ENCODE measurements around the gene TBC1D1.

TBC1D1 gene

GRCh38 chr4:37989398-37990260 is 98.7 kb downstream of the TBC1D1 start:
- no peak overlapping the region for H4K91ac ChIP-seq (ENCODE audit: low read depth, low read length, poor library complexity)
- no peak overlapping the region for H3K4ac ChIP-seq (ENCODE audit: low read length)
- peaks cover 5% of the 10 kb centered on the region for H3K79me1 ChIP-seq (ENCODE audit: low read depth, low read length)
- no peak overlapping the region for H2AK5ac ChIP-seq (ENCODE audit: low read depth, low read length)
- H3K27ac ChIP-seq (replicated peaks; ENCODE audit: low read length), result no peak overlapping the region
- no peaks in the 10 kb centered on the region for H3K36me3 ChIP-seq (replicated peaks in 1 of 2; ENCODE audit: control insufficient read depth in 2 of 2, insufficient read depth in 2 of 2, low read length in 2 of 2)
- no peaks in the 10 kb centered on the region for H3K27me3 ChIP-seq (ENCODE audit: control insufficient read depth in 3 of 3, insufficient read depth in 3 of 3, low read depth in 1 of 3, low read length in 3 of 3)
- no peak overlapping the region for H2BK120ac ChIP-seq (ENCODE audit: low read depth, low read length)
- H2BK12ac ChIP-seq (ENCODE audit: low read length), result no peak overlapping the region
- H4K8ac ChIP-seq (ENCODE audit: low read depth, low read length), result no peak overlapping the region
- no peak overlapping the region for H3K4me3 ChIP-seq (ENCODE audit: low read length in 2 of 2)
- H3K9me3 ChIP-seq (replicated peaks in 1 of 2; ENCODE audit: control insufficient read depth in 2 of 2, insufficient read depth in 1 of 2, low read depth in 1 of 2, low read length in 2 of 2), result no peaks in the 10 kb centered on the region
- H3K4me2 ChIP-seq (ENCODE audit: insufficient read depth, low read length, poor library complexity, severe bottlenecking), result no peak overlapping the region
- no peak overlapping the region for H2BK15ac ChIP-seq (ENCODE audit: low read length)
- H3K23ac ChIP-seq (ENCODE audit: low read depth, low read length, poor library complexity), result no peak overlapping the region
- no peak overlapping the region for H3K18ac ChIP-seq (ENCODE audit: low read length)
- no peak for DNase-seq (ENCODE audit: low spot score)
- no CpG with 5 or more reads among the region's 8 CpGs for WGBS, 2 donors (ENCODE audit: extremely low coverage in 2 of 2, insufficient read length in 2 of 2, insufficient replicate concordance in 1 of 2)
- H3K14ac ChIP-seq (ENCODE audit: low read length), result no peak overlapping the region
- H3K9ac ChIP-seq (ENCODE audit: low read depth, low read length, poor library complexity), result no peak overlapping the region
- no peak overlapping the region for H2AFZ ChIP-seq (ENCODE audit: low read length)
- H2BK5ac ChIP-seq (ENCODE audit: low read length), result no peak overlapping the region
- peaks cover 5 to 12% of the 10 kb centered on the region in 2 donors for H3K4me1 ChIP-seq (ENCODE audit: control insufficient read depth in 2 of 2, insufficient read depth in 1 of 2, low read depth in 1 of 2, low read length in 2 of 2)

- no peak overlapping the region for H3K4ac ChIP-seq (ENCODE audit: low read length)
- H2BK12ac ChIP-seq (ENCODE audit: low read length), result no peak overlapping the region
- peaks cover 5 to 22% of the 10 kb centered on the region in 2 donors for H3K4me1 ChIP-seq (ENCODE audit: control insufficient read depth in 2 of 2, insufficient read depth in 1 of 2, low read depth in 1 of 2, low read length in 2 of 2)
- no peak overlapping the region for H2BK15ac ChIP-seq (ENCODE audit: low read length)
- H2AK5ac ChIP-seq (ENCODE audit: low read depth, low read length), result no peak overlapping the region
- no peak overlapping the region for H3K4me3 ChIP-seq (ENCODE audit: low read length in 2 of 2)
- no peak for DNase-seq (ENCODE audit: low spot score)
- H4K8ac ChIP-seq (ENCODE audit: low read depth, low read length), result no peak overlapping the region
- H3K9me3 ChIP-seq (replicated peaks in 1 of 2; ENCODE audit: control insufficient read depth in 2 of 2, insufficient read depth in 1 of 2, low read depth in 1 of 2, low read length in 2 of 2), result no peaks in the 10 kb centered on the region
- no peaks in the 10 kb centered on the region for H3K27me3 ChIP-seq (ENCODE audit: control insufficient read depth in 3 of 3, insufficient read depth in 3 of 3, low read depth in 1 of 3, low read length in 3 of 3)
- H3K36me3 ChIP-seq (replicated peaks in 1 of 2; ENCODE audit: control insufficient read depth in 2 of 2, insufficient read depth in 2 of 2, low read length in 2 of 2), result no peaks in the 10 kb centered on the region
- no peak overlapping the region for H3K4me2 ChIP-seq (ENCODE audit: insufficient read depth, low read length, poor library complexity, severe bottlenecking)
- H3K27ac ChIP-seq (replicated peaks; ENCODE audit: low read length), result no peak overlapping the region
- H4K91ac ChIP-seq (ENCODE audit: low read depth, low read length, poor library complexity), result no peak overlapping the region
- no peak overlapping the region for H2BK5ac ChIP-seq (ENCODE audit: low read length)
- H3K14ac ChIP-seq (ENCODE audit: low read length), result no peak overlapping the region
- no peak overlapping the region for H3K9ac ChIP-seq (ENCODE audit: low read depth, low read length, poor library complexity)
- H2BK120ac ChIP-seq (ENCODE audit: low read depth, low read length), result no peak overlapping the region
- H3K18ac ChIP-seq (ENCODE audit: low read length), result no peak overlapping the region
- peaks cover 5% of the 10 kb centered on the region for H3K79me1 ChIP-seq (ENCODE audit: low read depth, low read length)
- WGBS, 2 donors (ENCODE audit: extremely low coverage in 2 of 2, insufficient read length in 2 of 2, insufficient replicate concordance in 1 of 2), result no CpG with 5 or more reads among the region's 5 CpGs
- H3K23ac ChIP-seq (ENCODE audit: low read depth, low read length, poor library complexity), result no peak overlapping the region
- no peak overlapping the region for H2AFZ ChIP-seq (ENCODE audit: low read length)
These were observed 99.9 kb downstream of the TBC1D1 start for GRCh38 chr4:37990731-37991245.

- Histone ChIP-seq H3K23ac (ENCODE audit: low read depth, low read length, poor library complexity) (no peak overlapping the region), H4K8ac (ENCODE audit: low read depth, low read length) (no peak overlapping the region), H3K9ac (ENCODE audit: low read depth, low read length, poor library complexity) (no peak overlapping the region), H3K36me3 (replicated peaks in 1 of 2; ENCODE audit: control insufficient read depth in 2 of 2, insufficient read depth in 2 of 2, low read length in 2 of 2) (no peaks in the 10 kb centered on the region), H3K4ac (ENCODE audit: low read length) (no peak overlapping the region), H3K4me1 (ENCODE audit: control insufficient read depth in 2 of 2, insufficient read depth in 1 of 2, low read depth in 1 of 2, low read length in 2 of 2) (peaks cover 5 to 23% of the 10 kb centered on the region in 2 donors), H2BK12ac (ENCODE audit: low read length) (no peak overlapping the region), H3K4me3 (ENCODE audit: low read length in 2 of 2) (no peak overlapping the region), H4K91ac (ENCODE audit: low read depth, low read length, poor library complexity) (no peak overlapping the region), H3K79me1 (ENCODE audit: low read depth, low read length) (peaks cover 3% of the 10 kb centered on the region), H2AK5ac (ENCODE audit: low read depth, low read length) (no peak overlapping the region), H3K27me3 (ENCODE audit: control insufficient read depth in 3 of 3, insufficient read depth in 3 of 3, low read depth in 1 of 3, low read length in 3 of 3) (no peaks in the 10 kb centered on the region), H3K27ac (replicated peaks; ENCODE audit: low read length) (no peak overlapping the region), H2BK15ac (ENCODE audit: low read length) (no peak overlapping the region), H3K4me2 (ENCODE audit: insufficient read depth, low read length, poor library complexity, severe bottlenecking) (no peak overlapping the region), H3K18ac (ENCODE audit: low read length) (no peak overlapping the region), H2BK120ac (ENCODE audit: low read depth, low read length) (no peak overlapping the region), H3K14ac (ENCODE audit: low read length) (no peak overlapping the region), H3K9me3 (replicated peaks in 1 of 2; ENCODE audit: control insufficient read depth in 2 of 2, insufficient read depth in 1 of 2, low read depth in 1 of 2, low read length in 2 of 2) (no peaks in the 10 kb centered on the region), H2AFZ (ENCODE audit: low read length) (no peak overlapping the region), H2BK5ac (ENCODE audit: low read length) (no peak overlapping the region)
- WGBS, 2 donors (ENCODE audit: extremely low coverage in 2 of 2, insufficient read length in 2 of 2, insufficient replicate concordance in 1 of 2), result no CpG with 5 or more reads among the region's 8 CpGs
- DNase-seq (ENCODE audit: low spot score), result no peak
These were observed 100.9 kb downstream of the TBC1D1 start for GRCh38 chr4:37991623-37992410.

DNA sequence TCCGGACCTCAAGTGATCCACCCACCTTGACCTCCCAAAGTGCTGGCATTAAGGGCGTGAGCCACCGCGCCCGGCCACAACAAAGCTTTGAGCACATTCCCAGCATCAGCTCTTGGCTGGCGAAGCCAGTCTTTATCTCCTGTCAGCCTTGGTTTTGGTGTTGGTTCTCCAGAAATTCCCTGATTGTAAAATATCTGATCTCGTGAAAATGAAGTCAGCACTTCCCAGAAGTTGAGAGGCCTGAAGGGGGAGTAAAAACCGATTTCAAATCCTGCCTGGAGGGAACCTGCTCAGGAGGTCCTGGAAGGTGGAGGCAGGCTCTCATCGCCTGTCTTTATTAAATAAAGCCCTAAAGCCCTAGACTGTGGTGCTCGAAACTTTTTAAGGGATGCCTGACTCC is 102.9 kb downstream of the TBC1D1 start:
- Histone ChIP-seq H3K23ac (ENCODE audit: low read depth, low read length, poor library complexity) (no peak overlapping the region), H3K18ac (ENCODE audit: low read length) (no peak overlapping the region), H4K91ac (ENCODE audit: low read depth, low read length, poor library complexity) (no peak overlapping the region), H3K9ac (ENCODE audit: low read depth, low read length, poor library complexity) (no peak overlapping the region), H3K4me2 (ENCODE audit: insufficient read depth, low read length, poor library complexity, severe bottlenecking) (no peak overlapping the region), H3K79me1 (ENCODE audit: low read depth, low read length) (no peaks in the 10 kb centered on the region), H3K14ac (ENCODE audit: low read length) (no peak overlapping the region), H3K27me3 (ENCODE audit: control insufficient read depth in 3 of 3, insufficient read depth in 3 of 3, low read depth in 1 of 3, low read length in 3 of 3) (no peaks in the 10 kb centered on the region), H3K4ac (ENCODE audit: low read length) (no peak overlapping the region), H3K4me3 (ENCODE audit: low read length in 2 of 2) (no peak overlapping the region), H2BK15ac (ENCODE audit: low read length) (no peak overlapping the region), H3K27ac (replicated peaks; ENCODE audit: low read length) (no peak overlapping the region), H2AK5ac (ENCODE audit: low read depth, low read length) (no peak overlapping the region), H3K36me3 (replicated peaks in 1 of 2; ENCODE audit: control insufficient read depth in 2 of 2, insufficient read depth in 2 of 2, low read length in 2 of 2) (no peaks in the 10 kb centered on the region), H3K9me3 (replicated peaks in 1 of 2; ENCODE audit: control insufficient read depth in 2 of 2, insufficient read depth in 1 of 2, low read depth in 1 of 2, low read length in 2 of 2) (no peaks in the 10 kb centered on the region), H2BK5ac (ENCODE audit: low read length) (no peak overlapping the region), H2BK120ac (ENCODE audit: low read depth, low read length) (no peak overlapping the region), H3K4me1 (ENCODE audit: control insufficient read depth in 2 of 2, insufficient read depth in 1 of 2, low read depth in 1 of 2, low read length in 2 of 2) (peaks cover 5 to 24% of the 10 kb centered on the region in 2 donors), H2BK12ac (ENCODE audit: low read length) (no peak overlapping the region), H2AFZ (ENCODE audit: low read length) (no peak overlapping the region), H4K8ac (ENCODE audit: low read depth, low read length) (no peak overlapping the region)
- DNase-seq (ENCODE audit: low spot score), result no peak
- no CpG with 5 or more reads among the region's 10 CpGs for WGBS, 2 donors (ENCODE audit: extremely low coverage in 2 of 2, insufficient read length in 2 of 2, insufficient replicate concordance in 1 of 2)

Measured in neuronal stem cell (in vitro differentiated cells).